GM23248 (cell line): ENCODE results near the gene ISL2.
A peak's percentile ranks its signal among the peaks of the same experiment; 100 is the strongest.

Source experiments
- EZH2 ChIP-seq: fragments of 200-600 bp; sonication (generic); IDR thresholded peaks from 2 replicates; pipeline ENCODE4 v1.6.1; 2018; ENCODE audit warnings: antibody characterized with exemption, mild to moderate bottlenecking; ENCODE audit not compliant: insufficient read depth, poor library complexity, severe bottlenecking
- EZH2phosphoT487 ChIP-seq: fragments of 200-600 bp; sonication (generic); IDR thresholded peaks from 2 replicates; pipeline ENCODE4 v1.6.1; 2018; ENCODE audit warnings: antibody characterized with exemption, moderate library complexity, mild to moderate bottlenecking, low read depth; ENCODE audit not compliant: insufficient read depth

DNA sequence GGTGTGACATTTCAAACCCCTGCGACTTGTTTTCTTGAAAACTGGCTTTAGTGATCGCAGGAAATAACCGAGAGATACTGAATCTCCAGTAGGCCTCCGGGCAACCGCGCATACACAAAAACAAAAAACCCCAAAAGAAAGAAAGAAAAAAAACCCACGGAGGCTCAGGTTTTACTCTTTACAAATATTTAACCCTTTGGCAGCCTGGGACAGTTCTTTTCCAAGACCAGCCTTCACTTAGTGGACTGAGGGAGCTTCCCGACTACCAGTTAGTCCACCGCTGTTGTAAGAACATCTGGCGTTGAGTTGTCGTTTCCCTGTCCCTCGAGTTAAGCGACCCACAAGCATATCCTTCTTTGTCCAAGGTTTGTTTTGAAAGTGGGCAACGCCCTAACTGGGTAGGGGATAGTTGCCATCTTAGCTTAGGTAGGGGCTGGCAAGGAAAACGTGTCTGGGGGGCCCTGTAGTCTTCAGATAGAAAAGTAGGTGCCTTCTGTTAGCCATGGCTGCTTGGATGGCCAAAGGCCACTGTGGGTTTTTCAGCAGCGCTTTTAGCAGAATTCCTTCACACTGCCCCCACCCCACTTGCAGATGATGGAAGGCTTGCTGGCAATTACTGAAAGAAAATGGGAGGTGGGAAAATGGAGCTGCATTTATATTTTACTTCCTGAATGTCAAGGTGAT lies 6.9 kb downstream of the ISL2 start:
- TF ChIP-seq EZH2phosphoT487: no peak
- peak; percentile 37 for TF ChIP-seq EZH2
